GDM1 (cell line): ENCODE measurements around the gene ITGB4.
"Not testable (repeated sequence)": the region's sequence is repeated elsewhere in the genome, so short reads cannot be mapped to it uniquely, and the experiment has no call there.

Experiments
- DNase-seq: peaks from one replicate; lab custom pipeline; 2025; lab: John Stamatoyannopoulos, UW

The ITGB4 gene

GRCh38 chr17:75771334-75772281 lies 50.3 kb downstream of the ITGB4 start:
- DNase-seq = no peak

GRCh38 chr17:75773121-75773807 lies 52.0 kb downstream of the ITGB4 start:
- DNase-seq = no peak

- DNase-seq = no peak
These were observed 52.7 kb downstream of the ITGB4 start for GRCh38 chr17:75773808-75774470.

GRCh38 chr17:75774471-75774990 lies 53.3 kb downstream of the ITGB4 start:
- no peak for DNase-seq

GRCh38 chr17:75774991-75775668 lies 53.9 kb downstream of the ITGB4 start:
- no peak for DNase-seq

GRCh38 chr17:75776386-75777295 lies 55.4 kb downstream of the ITGB4 start:
- peak; percentile 70 for DNase-seq

- no peak for DNase-seq
These were observed 56.1 kb downstream of the ITGB4 start for GRCh38 chr17:75777296-75777922.

GRCh38 chr17:75778066-75778860 lies 57.0 kb downstream of the ITGB4 start:
- not testable (repeated sequence) for DNase-seq

- DNase-seq = peak; percentile 46
These were observed 57.6 kb downstream of the ITGB4 start for GRCh38 chr17:75778861-75779249.

- DNase-seq = peak; percentile 99
These were observed 58.2 kb downstream of the ITGB4 start for GRCh38 chr17:75779250-75779986.

GRCh38 chr17:75779987-75780889 lies 59.0 kb downstream of the ITGB4 start:
- no peak for DNase-seq

GRCh38 chr17:75783069-75783783 lies 62.0 kb downstream of the ITGB4 start:
- DNase-seq = peak; percentile 34

GRCh38 chr17:75783803-75784472 lies 62.7 kb downstream of the ITGB4 start:
- no peak for DNase-seq

GRCh38 chr17:75784473-75785015 lies 63.3 kb downstream of the ITGB4 start, which contains the start of gene UNK:
Gene UNK, plus strand, starts transcription at chr17:75784806. Its CDS starts 75 bp downstream, at chr17:75784881.
- peak; percentile 96 for DNase-seq

GRCh38 chr17:75785016-75785890 lies 64.0 kb downstream of the ITGB4 start:
- peak; percentile 95 for DNase-seq
